HepG2 (cell line): Measurements from ENCODE around the gene EPDR1.

Experiments
- KLF16 ChIP-seq, 2 experiments: sonication (generic) in 1 of 2; formaldehyde crosslinking in 1 of 2; IDR thresholded peaks; 2 replicates each; pipeline versions ENCODE4 v1.6.1 to v1.8.0; 2016 to 2023; ENCODE audit warnings: missing genetic modification reagents in 2 of 2, missing compliant biosample characterization in 1 of 2
- SAP130 ChIP-seq: IDR thresholded peaks from 2 replicates; pipeline ENCODE4 v1.6.1; 2016; ENCODE audit warnings: low read depth
- SUZ12 ChIP-seq: fragments of 150-350 bp; IDR thresholded peaks from 2 replicates; pipeline ENCODE4 v1.6.1; 2014; ENCODE audit warnings: low read depth, low read length
- ZNF24 ChIP-seq: fragments of 450-650 bp; IDR thresholded peaks from 2 replicates; pipeline ENCODE4 v1.6.1; 2017; ENCODE audit warnings: antibody characterized with exemption, mild to moderate bottlenecking
- TF ChIP-seq, protein P1 (sequence below): sonication (generic); formaldehyde crosslinking; IDR thresholded peaks from 2 replicates; pipeline ENCODE4 v1.5.0; 2020; ENCODE audit warnings: mild to moderate bottlenecking, missing genetic modification reagents
- TF ChIP-seq, protein P2 (sequence below): sonication (generic); formaldehyde crosslinking; IDR thresholded peaks from 2 replicates; pipeline ENCODE4 v1.4.0; 2020; ENCODE audit warnings: missing genetic modification reagents
- TF ChIP-seq, protein P3 (sequence below), 2 experiments: sonication (generic) in 1 of 2; formaldehyde crosslinking in 1 of 2; IDR thresholded peaks; 2 replicates each; pipeline versions ENCODE4 v1.5.1 to v1.6.1; 2011 to 2020; ENCODE audit warnings: borderline replicate concordance in 1 of 2, low read depth in 1 of 2, low read length in 1 of 2, mild to moderate bottlenecking in 1 of 2, missing genetic modification reagents in 1 of 2, moderate library complexity in 1 of 2
- TF ChIP-seq, protein P4 (sequence below), 2 experiments: sonication (generic) in 1 of 2; formaldehyde crosslinking in 1 of 2; IDR thresholded peaks; 2 replicates each; pipeline versions ENCODE4 v1.4.0 to v1.6.1; 2018 to 2020; ENCODE audit warnings: missing genetic modification reagents in 2 of 2, borderline replicate concordance in 1 of 2, low read depth in 1 of 2, mild to moderate bottlenecking in 1 of 2, missing biosample characterization in 1 of 2

DNA sequence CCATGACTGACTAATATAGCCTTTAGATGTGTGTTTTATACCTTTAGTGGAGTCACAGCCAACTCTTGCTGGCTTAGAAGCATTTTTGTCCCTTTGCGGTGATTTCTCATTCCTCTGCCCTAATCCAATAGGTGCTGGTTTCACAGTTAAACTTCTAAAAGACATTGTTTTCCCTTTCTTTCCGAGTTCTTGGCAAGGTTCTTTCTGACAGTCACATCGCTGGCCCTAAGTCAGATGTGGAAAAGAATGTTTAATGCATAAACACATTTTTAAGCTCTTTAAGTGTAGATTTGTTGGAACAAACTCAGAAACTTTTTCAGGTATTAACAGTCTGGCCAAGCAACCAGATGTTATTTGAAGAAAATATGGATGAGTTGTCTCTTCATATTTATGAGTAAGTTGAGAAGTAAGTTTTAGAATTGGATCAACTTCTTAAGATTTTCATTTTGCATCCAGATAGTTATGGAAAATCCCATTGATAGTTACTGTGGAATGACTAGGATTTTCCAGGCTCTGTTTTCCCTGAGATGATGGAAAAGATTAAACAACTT, 4.1 kb downstream of the EPDR1 start:
- TF ChIP-seq ZNF24 (no peak), KLF16 (CRISPR knock-in tag; IDR thresholded peaks at IDR 0.05) (no peak), SUZ12 (no peak), SAP130 (CRISPR knock-in tag) (no peak)
- TF ChIP-seq, protein P1, sequence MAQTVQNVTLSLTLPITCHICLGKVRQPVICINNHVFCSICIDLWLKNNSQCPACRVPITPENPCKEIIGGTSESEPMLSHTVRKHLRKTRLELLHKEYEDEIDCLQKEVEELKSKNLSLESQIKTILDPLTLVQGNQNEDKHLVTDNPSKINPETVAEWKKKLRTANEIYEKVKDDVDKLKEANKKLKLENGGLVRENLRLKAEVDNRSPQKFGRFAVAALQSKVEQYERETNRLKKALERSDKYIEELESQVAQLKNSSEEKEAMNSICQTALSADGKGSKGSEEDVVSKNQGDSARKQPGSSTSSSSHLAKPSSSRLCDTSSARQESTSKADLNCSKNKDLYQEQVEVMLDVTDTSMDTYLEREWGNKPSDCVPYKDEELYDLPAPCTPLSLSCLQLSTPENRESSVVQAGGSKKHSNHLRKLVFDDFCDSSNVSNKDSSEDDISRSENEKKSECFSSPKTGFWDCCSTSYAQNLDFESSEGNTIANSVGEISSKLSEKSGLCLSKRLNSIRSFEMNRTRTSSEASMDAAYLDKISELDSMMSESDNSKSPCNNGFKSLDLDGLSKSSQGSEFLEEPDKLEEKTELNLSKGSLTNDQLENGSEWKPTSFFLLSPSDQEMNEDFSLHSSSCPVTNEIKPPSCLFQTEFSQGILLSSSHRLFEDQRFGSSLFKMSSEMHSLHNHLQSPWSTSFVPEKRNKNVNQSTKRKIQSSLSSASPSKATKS (CRISPR knock-in tag) = no peak
- TF ChIP-seq, protein P2, sequence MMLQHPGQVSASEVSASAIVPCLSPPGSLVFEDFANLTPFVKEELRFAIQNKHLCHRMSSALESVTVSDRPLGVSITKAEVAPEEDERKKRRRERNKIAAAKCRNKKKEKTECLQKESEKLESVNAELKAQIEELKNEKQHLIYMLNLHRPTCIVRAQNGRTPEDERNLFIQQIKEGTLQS = no peak
- TF ChIP-seq, protein P3, sequence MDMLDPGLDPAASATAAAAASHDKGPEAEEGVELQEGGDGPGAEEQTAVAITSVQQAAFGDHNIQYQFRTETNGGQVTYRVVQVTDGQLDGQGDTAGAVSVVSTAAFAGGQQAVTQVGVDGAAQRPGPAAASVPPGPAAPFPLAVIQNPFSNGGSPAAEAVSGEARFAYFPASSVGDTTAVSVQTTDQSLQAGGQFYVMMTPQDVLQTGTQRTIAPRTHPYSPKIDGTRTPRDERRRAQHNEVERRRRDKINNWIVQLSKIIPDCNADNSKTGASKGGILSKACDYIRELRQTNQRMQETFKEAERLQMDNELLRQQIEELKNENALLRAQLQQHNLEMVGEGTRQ (IDR thresholded peaks at IDR 0.05; ENCODE audit: low read depth, low read length) = no peak
- TF ChIP-seq, protein P3 (CRISPR knock-in tag; IDR thresholded peaks at IDR 0.05; ENCODE audit: borderline replicate concordance) = no peak
- TF ChIP-seq, protein P4, sequence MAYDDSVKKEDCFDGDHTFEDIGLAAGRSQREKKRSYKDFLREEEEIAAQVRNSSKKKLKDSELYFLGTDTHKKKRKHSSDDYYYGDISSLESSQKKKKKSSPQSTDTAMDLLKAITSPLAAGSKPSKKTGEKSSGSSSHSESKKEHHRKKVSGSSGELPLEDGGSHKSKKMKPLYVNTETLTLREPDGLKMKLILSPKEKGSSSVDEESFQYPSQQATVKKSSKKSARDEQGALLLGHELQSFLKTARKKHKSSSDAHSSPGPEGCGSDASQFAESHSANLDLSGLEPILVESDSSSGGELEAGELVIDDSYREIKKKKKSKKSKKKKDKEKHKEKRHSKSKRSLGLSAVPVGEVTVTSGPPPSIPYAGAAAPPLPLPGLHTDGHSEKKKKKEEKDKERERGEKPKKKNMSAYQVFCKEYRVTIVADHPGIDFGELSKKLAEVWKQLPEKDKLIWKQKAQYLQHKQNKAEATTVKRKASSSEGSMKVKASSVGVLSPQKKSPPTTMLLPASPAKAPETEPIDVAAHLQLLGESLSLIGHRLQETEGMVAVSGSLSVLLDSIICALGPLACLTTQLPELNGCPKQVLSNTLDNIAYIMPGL (CRISPR knock-in tag; IDR thresholded peaks at IDR 0.05; ENCODE audit: borderline replicate concordance in 1 of 2, low read depth in 1 of 2) = no peak
